OCI-LY3 (cell line): ENCODE measurements around the gene KCNJ9.

Source experiments
- H2AFZ ChIP-seq: fragments of 200-600, 300-600 bp; shearing (Covaris generic); 2 replicates; pipeline ENCODE4 v1.6.0; 2014; ENCODE audit warnings: antibody characterized with exemption, low read depth, low read length
- H3K27ac ChIP-seq: fragments of 200-600, 300-600 bp; sonication (generic); 2 replicates; pipeline ENCODE4 v1.5.1; 2014; ENCODE audit warnings: mild to moderate bottlenecking, low read length, moderate library complexity, mixed read lengths
- H3K27me3 ChIP-seq: fragments of 200-600, 300-600 bp; sonication (generic); 2 replicates; pipeline ENCODE4 v1.6.1; 2014; ENCODE audit warnings: low read depth, low read length, mixed read lengths
- H3K36me3 ChIP-seq: fragments of 200-600, 300-600 bp; sonication (generic); replicated peaks from 2 replicates; pipeline ENCODE3; 2014; ENCODE audit warnings: low read depth, low read length, mixed read lengths
- H3K4me1 ChIP-seq: fragments of 300-600, 200-600 bp; sonication (generic); 2 replicates; pipeline ENCODE4 v1.6.1; 2014; ENCODE audit warnings: low read length, mixed read lengths
- H3K4me2 ChIP-seq: fragments of 200-600, 300-600 bp; sonication (generic); 2 replicates; pipeline ENCODE4 v1.6.1; 2014; ENCODE audit warnings: low read length, mixed read lengths
- H3K4me3 ChIP-seq: fragments of 300-600, 200-600 bp; sonication (generic); 2 replicates; pipeline ENCODE4 v1.5.1; 2014; ENCODE audit warnings: antibody characterized with exemption, mild to moderate bottlenecking, low read length, moderate library complexity
- H3K79me2 ChIP-seq: fragments of 300-600, 200-600 bp; shearing (Covaris generic); 2 replicates; pipeline ENCODE4 v1.6.1; 2014; ENCODE audit warnings: mild to moderate bottlenecking, low read length, mixed read lengths
- H3K9ac ChIP-seq: fragments of 300-600, 200-600 bp; shearing (Covaris generic); 2 replicates; pipeline ENCODE4 v1.6.0; 2014; ENCODE audit warnings: mild to moderate bottlenecking, low read length, moderate library complexity
- H3K9me3 ChIP-seq: fragments of 200-600, 300-600 bp; shearing (Covaris generic); 2 replicates; pipeline ENCODE4 v1.6.1; 2014; ENCODE audit warnings: low read length, mixed read lengths; ENCODE audit not compliant: insufficient read depth
- H4K20me1 ChIP-seq: fragments of 200-600, 300-600 bp; sonication (generic); 2 replicates; pipeline ENCODE4 v1.6.1; 2016; ENCODE audit warnings: low read length, mixed read lengths; ENCODE audit not compliant: insufficient read depth
- CTCF ChIP-seq: fragments of 200-600, 300-600 bp; sonication (generic); IDR thresholded peaks from 2 replicates; pipeline ENCODE4 v1.5.1; 2014; ENCODE audit warnings: antibody characterized with exemption, low read length, low read depth
- EZH2phosphoT487 ChIP-seq: fragments of 200-600 bp; shearing (Covaris generic); IDR thresholded peaks from 2 replicates; pipeline ENCODE4 v1.6.1; 2018; ENCODE audit warnings: antibody characterized with exemption, mixed run types, low read depth

KCNJ9 gene

GRCh38 chr1:160112357-160112756, 31.0 kb downstream of the KCNJ9 start:
- no peak overlapping the region for H3K4me3 ChIP-seq
- no peaks in the 10 kb centered on the region for H3K79me2 ChIP-seq
- H3K27me3 ChIP-seq, result peaks cover 36% of the 10 kb centered on the region
- no peak overlapping the region for H3K4me2 ChIP-seq
- no peaks in the 10 kb centered on the region for H3K36me3 ChIP-seq
- H3K4me1 ChIP-seq, result peaks cover 7% of the 10 kb centered on the region; the same call in 1 of the 2 replicates
- no peak overlapping the region for H3K9ac ChIP-seq
- no peak overlapping the region for H3K27ac ChIP-seq
- H2AFZ ChIP-seq, result no peak overlapping the region
- TF ChIP-seq CTCF (no peak), EZH2phosphoT487 (no peak)
- H3K9me3 ChIP-seq, result no peaks in the 10 kb centered on the region
- H4K20me1 ChIP-seq, result no peaks in the 10 kb centered on the region

GRCh38 chr1:160113407-160113806, 32.1 kb downstream of the KCNJ9 start:
- peaks cover 47% of the 10 kb centered on the region for H3K27me3 ChIP-seq
- H2AFZ ChIP-seq, result no peak overlapping the region
- H3K4me2 ChIP-seq, result no peak overlapping the region
- H3K4me1 ChIP-seq, result peaks cover 7% of the 10 kb centered on the region; the same call in 1 of the 2 replicates
- no peak overlapping the region for H3K4me3 ChIP-seq
- H3K79me2 ChIP-seq, result no peaks in the 10 kb centered on the region
- H3K9ac ChIP-seq, result no peak overlapping the region
- no peaks in the 10 kb centered on the region for H4K20me1 ChIP-seq
- H3K9me3 ChIP-seq, result no peaks in the 10 kb centered on the region
- H3K27ac ChIP-seq, result no peak overlapping the region
- H3K36me3 ChIP-seq, result no peaks in the 10 kb centered on the region
- no peak for TF ChIP-seq CTCF
- no peak for TF ChIP-seq EZH2phosphoT487

- TF ChIP-seq CTCF (no peak), EZH2phosphoT487 (no peak)
- Histone ChIP-seq H3K9me3 (no peaks in the 10 kb centered on the region), H3K9ac (no peak overlapping the region), H3K27me3 (peaks cover 49% of the 10 kb centered on the region), H3K36me3 (no peaks in the 10 kb centered on the region), H3K27ac (no peak overlapping the region), H3K4me3 (no peak overlapping the region), H3K4me2 (no peak overlapping the region), H2AFZ (no peak overlapping the region), H3K4me1 (peaks cover under 1% of the 10 kb centered on the region; the same call in 1 of the 2 replicates), H3K79me2 (no peaks in the 10 kb centered on the region), H4K20me1 (no peaks in the 10 kb centered on the region)
Observed at GRCh38 chr1:160114085-160114484, 32.7 kb downstream of the KCNJ9 start.

GRCh38 chr1:160115545-160116282, 34.4 kb downstream of the KCNJ9 start, which contains the start of gene ATP1A2:
Gene ATP1A2, plus strand, starts transcription at chr1:160115759. Its CDS starts 103 bp downstream, at chr1:160115862.
- no peaks in the 10 kb centered on the region for H3K9me3 ChIP-seq
- no peak within 1 kb of the TSS for H2AFZ ChIP-seq
- peaks cover 4% of the 10 kb centered on the region for H3K4me1 ChIP-seq
- no peak within 1 kb of the TSS for H3K4me3 ChIP-seq
- no peaks in the 10 kb centered on the region for H3K36me3 ChIP-seq
- H4K20me1 ChIP-seq, result no peaks in the 10 kb centered on the region
- H3K27me3 ChIP-seq, result peaks cover 47% of the 10 kb centered on the region
- no peak within 1 kb of the TSS for H3K9ac ChIP-seq
- H3K4me2 ChIP-seq, result no peak within 1 kb of the TSS
- H3K27ac ChIP-seq, result no peak within 1 kb of the TSS
- H3K79me2 ChIP-seq, result no peaks in the 10 kb centered on the region
- TF ChIP-seq EZH2phosphoT487 (no peak), CTCF (no peak)
